Thymus (tissue), 14 donors: ENCODE data around the gene CNGB1. TPM values are rescaled to one million over a fixed set of nuclear protein-coding genes. Genes with fewer than 3 reads are reported as not detected.

Source experiments
- DNase-seq, 9 donors: peaks; one replicate each; pipeline ENCODE4 v3.0.0-alpha.2; 2013; ENCODE audit warnings: low spot score in 9 of 9, low read depth in 6 of 9, missing footprints in 1 of 9
- H3K27ac ChIP-seq, 2 donors: one replicate each; pipeline ENCODE4 v1.5.1; 2013; ENCODE audit warnings: control low read depth in 1 of 2, low read depth in 1 of 2, low read length in 1 of 2, mild to moderate bottlenecking in 1 of 2, moderate library complexity in 1 of 2
- H3K27me3 ChIP-seq, 2 donors: one replicate each; pipeline ENCODE4 v1.5.1; 2013; ENCODE audit warnings: low read length in 1 of 2; ENCODE audit not compliant: control insufficient read depth in 2 of 2, insufficient read depth in 1 of 2
- H3K36me3 ChIP-seq, 2 donors: one replicate each; pipeline ENCODE4 v1.5.1; 2013; ENCODE audit warnings: low read length in 1 of 2, mild to moderate bottlenecking in 1 of 2, moderate library complexity in 1 of 2; ENCODE audit not compliant: control insufficient read depth in 2 of 2, insufficient read depth in 2 of 2
- H3K4me1 ChIP-seq, 2 donors: one replicate each; pipeline ENCODE4 v1.5.1; 2013; ENCODE audit warnings: low read length in 2 of 2; ENCODE audit not compliant: control insufficient read depth in 2 of 2, insufficient read depth in 2 of 2
- H3K4me3 ChIP-seq, 2 donors: one replicate each; pipeline ENCODE4 v1.5.1; 2013; ENCODE audit warnings: low read length in 2 of 2, control low read depth in 1 of 2, mild to moderate bottlenecking in 1 of 2
- H3K9me3 ChIP-seq, 2 donors: one replicate each; pipeline ENCODE4 v1.5.1; 2013; ENCODE audit warnings: low read length in 1 of 2, mild to moderate bottlenecking in 1 of 2; ENCODE audit not compliant: control insufficient read depth in 2 of 2, insufficient read depth in 1 of 2
- WGBS: extraction: QIAGEN DNeasy Blood & Tissue Kit; methylation state at CpG from one replicate; pipeline ENCODE4 v1.1.7; 2013; 5-methylcytosine and 5-hydroxymethylcytosine counted together
- long read RNA-seq, 10 donors: transcript quantifications; one replicate each; lab custom pipeline, GENCODE V29; 2026
- polyA plus RNA-seq: library from polyadenylated mRNA; stranded (reverse); fragments of 200-250 nt; gene quantifications from one replicate; pipeline ENCODE4 v1.2.3, GENCODE V29; 2013
- total RNA-seq: library from RNA; stranded (reverse); fragments of 120-200 nt; gene quantifications from one replicate; pipeline ENCODE4 v1.2.4, GENCODE V29; 2013
- donor health status: healthy.

CNGB1 gene
- 0.19 TPM for total RNA-seq
- 0.43 TPM for polyA plus RNA-seq
- long read RNA-seq, donor 1, result 0 reads
- long read RNA-seq, donor 2, result 0 reads
- long read RNA-seq, donor 3, partial matches to known transcripts, result 42 of 42 reads
- long read RNA-seq, donor 3, other reads (novel, unspliced or antisense), result 0 of 42 reads
- long read RNA-seq, donor 4, result 0 reads
- long read RNA-seq, donor 5, partial matches to known transcripts, result 9 of 9 reads
- long read RNA-seq, donor 5, other reads (novel, unspliced or antisense), result 0 of 9 reads
- long read RNA-seq, donor 6, partial matches to known transcripts, result 0 of 5 reads
- long read RNA-seq, donor 6, other reads (novel, unspliced or antisense), result 5 of 5 reads
- long read RNA-seq, donor 7, result 0 reads
- long read RNA-seq, donor 8, partial matches to known transcripts, result 0 of 6 reads
- long read RNA-seq, donor 8, other reads (novel, unspliced or antisense), result 6 of 6 reads
- long read RNA-seq, donor 9, result 0 reads
- long read RNA-seq, donor 10, result 0 reads

GRCh38 chr16:57970970-57971369 is at the start of gene CNGB1:
Gene CNGB1, minus strand, starts transcription at chr16:57971128. Its CDS starts 3,842 bp downstream, at chr16:57967286.
- Histone ChIP-seq H3K4me3 (no peak within 1 kb of the TSS), H3K4me1 (no peaks in the 10 kb centered on the region), H3K27me3 (no peaks in the 10 kb centered on the region), H3K36me3 (no peaks in the 10 kb centered on the region), H3K27ac (no peak within 1 kb of the TSS), H3K9me3 (no peaks in the 10 kb centered on the region)
- no peak for DNase-seq
- WGBS, result 88% methylated on average over 6 of the region's 6 CpGs

DNA sequence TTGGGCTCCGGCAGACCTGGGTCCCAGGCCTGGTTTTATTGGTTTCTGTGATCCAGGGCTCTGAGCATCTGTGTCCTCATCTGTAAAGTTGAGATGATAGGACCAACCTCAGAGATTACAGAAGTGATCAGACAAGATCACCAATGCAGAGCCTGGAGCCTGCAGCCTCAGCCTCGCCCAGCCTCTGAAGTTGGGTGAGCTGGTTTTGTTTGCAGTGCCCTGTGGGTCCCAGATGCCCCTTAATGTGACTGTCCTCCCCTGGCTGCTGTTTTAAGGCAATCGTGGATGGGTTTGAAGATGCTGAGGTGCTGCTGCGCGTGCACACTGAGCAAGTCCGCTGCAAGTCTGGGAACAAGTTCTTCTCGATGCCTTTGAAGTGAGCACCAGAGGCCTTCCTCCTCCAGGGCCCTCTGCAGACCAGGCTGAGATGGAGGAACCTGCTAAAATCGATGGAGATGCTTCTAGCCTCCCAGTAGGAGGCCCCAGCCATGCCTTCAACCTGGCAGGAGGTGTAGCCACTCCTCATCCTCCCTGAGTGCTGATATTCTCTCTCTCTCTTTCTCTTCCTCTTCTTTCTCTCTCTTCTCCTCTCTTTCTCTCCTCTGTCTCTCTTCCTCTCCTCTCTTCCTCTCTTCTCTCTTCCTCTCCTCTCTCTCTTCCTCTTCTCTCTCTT is 49.1 kb upstream of the CNGB1 start:
- no peak overlapping the region for H3K4me3 ChIP-seq
- DNase-seq, result no peak
- WGBS, result 89% methylated on average over 8 of the region's 8 CpGs
- H3K27me3 ChIP-seq, result peaks cover 9 to 27% of the 10 kb centered on the region in 2 donors
- H3K36me3 ChIP-seq, result peaks cover 13 to 16% of the 10 kb centered on the region in 2 donors
- peaks cover 0 to 4% of the 10 kb centered on the region in 2 donors for H3K9me3 ChIP-seq
- no peak overlapping the region for H3K27ac ChIP-seq
- H3K4me1 ChIP-seq, result peaks cover 5 to 17% of the 10 kb centered on the region in 2 donors

GRCh38 chr16:58018803-58019202 is 47.9 kb upstream of the CNGB1 start:
- H3K27ac ChIP-seq, result no peak overlapping the region
- H3K27me3 ChIP-seq, result peaks cover under 1 to 15% of the 10 kb centered on the region in 2 donors
- H3K9me3 ChIP-seq, result peaks cover 0 to 4% of the 10 kb centered on the region in 2 donors
- 91% methylated on average over 7 of the region's 7 CpGs for WGBS
- DNase-seq, result no peak
- peaks cover 0 to 10% of the 10 kb centered on the region in 2 donors for H3K4me1 ChIP-seq
- H3K36me3 ChIP-seq, result peaks cover 13 to 16% of the 10 kb centered on the region in 2 donors
- no peak overlapping the region for H3K4me3 ChIP-seq

GRCh38 chr16:58016840-58017446 is 46.0 kb upstream of the CNGB1 start:
- peaks cover 25 to 29% of the 10 kb centered on the region in 2 donors for H3K36me3 ChIP-seq
- no peak for DNase-seq
- peaks cover 0 to 4% of the 10 kb centered on the region in 2 donors for H3K9me3 ChIP-seq
- 83% methylated on average over 12 of the region's 12 CpGs for WGBS
- no peak overlapping the region for H3K27ac ChIP-seq
- H3K27me3 ChIP-seq, result no peaks in the 10 kb centered on the region
- no peak overlapping the region for H3K4me3 ChIP-seq
- no peaks in the 10 kb centered on the region for H3K4me1 ChIP-seq

- no peak overlapping the region for H3K4me3 ChIP-seq
- H3K9me3 ChIP-seq, result no peaks in the 10 kb centered on the region
- H3K4me1 ChIP-seq, result no peaks in the 10 kb centered on the region
- no peak overlapping the region for H3K27ac ChIP-seq
- no peaks in the 10 kb centered on the region for H3K27me3 ChIP-seq
- peaks cover 40 to 41% of the 10 kb centered on the region in 2 donors for H3K36me3 ChIP-seq
- 97% methylated on average over 9 of the region's 9 CpGs for WGBS
- DNase-seq, result no peak
Observed at GRCh38 chr16:58013201-58013956, 42.5 kb upstream of the CNGB1 start.

DNA sequence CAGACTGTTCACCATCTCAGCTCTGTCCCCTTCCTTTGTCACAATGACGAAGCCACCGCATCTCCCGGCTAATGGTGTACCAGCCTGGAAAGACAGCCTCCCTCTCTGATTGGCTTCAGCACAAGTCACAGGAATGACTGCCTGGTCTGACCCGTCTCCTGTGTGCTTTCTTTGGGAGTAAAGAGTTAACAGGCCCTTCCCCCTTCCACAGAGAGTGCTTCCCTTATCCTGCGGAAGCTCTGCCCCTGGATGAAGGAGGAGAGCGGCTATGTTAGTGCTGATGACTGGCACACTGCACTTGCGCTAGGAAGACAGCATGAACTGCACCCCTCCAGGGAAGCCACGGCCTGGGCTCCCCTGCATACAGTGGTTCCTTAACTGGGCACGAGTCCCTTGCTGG is 41.6 kb upstream of the CNGB1 start:
- Histone ChIP-seq H3K4me3 (no peak overlapping the region), H3K27me3 (no peaks in the 10 kb centered on the region), H3K9me3 (no peaks in the 10 kb centered on the region), H3K36me3 (peaks cover 40 to 41% of the 10 kb centered on the region in 2 donors), H3K27ac (no peak overlapping the region), H3K4me1 (no peaks in the 10 kb centered on the region)
- 95% methylated on average over 9 of the region's 9 CpGs for WGBS
- no peak for DNase-seq

DNA sequence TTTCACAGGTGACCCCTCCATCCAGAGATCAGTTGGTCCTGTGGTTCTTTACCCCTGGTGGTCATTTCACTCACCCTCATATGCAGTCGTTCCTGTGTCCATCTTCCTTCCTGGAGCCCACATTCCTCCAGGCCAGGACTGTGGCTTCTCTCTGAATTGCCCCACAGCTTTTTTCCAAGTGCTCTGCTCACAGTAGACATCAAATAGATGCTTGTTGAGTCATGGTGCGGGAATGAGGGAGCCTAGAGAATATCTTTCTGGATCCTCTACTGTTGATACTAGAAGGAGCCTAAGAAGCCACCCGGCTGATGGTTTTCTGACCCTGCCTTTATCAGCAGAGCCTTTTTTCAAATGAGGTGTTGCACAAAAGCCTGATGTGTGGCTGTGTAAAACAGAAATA is 40.7 kb upstream of the CNGB1 start:
- no peak for DNase-seq
- H3K4me1 ChIP-seq, result no peaks in the 10 kb centered on the region
- H3K9me3 ChIP-seq, result no peaks in the 10 kb centered on the region
- no peak overlapping the region for H3K4me3 ChIP-seq
- WGBS, result 96% methylated on average over 3 of the region's 3 CpGs
- no peak overlapping the region for H3K27ac ChIP-seq
- peaks cover 36 to 37% of the 10 kb centered on the region in 2 donors for H3K36me3 ChIP-seq
- H3K27me3 ChIP-seq, result no peaks in the 10 kb centered on the region

- no peak overlapping the region for H3K4me3 ChIP-seq
- no peak overlapping the region for H3K27ac ChIP-seq
- H3K9me3 ChIP-seq, result no peaks in the 10 kb centered on the region
- WGBS, result 96% methylated on average over 3 of the region's 3 CpGs
- no peak for DNase-seq
- no peaks in the 10 kb centered on the region for H3K4me1 ChIP-seq
- H3K27me3 ChIP-seq, result no peaks in the 10 kb centered on the region
- H3K36me3 ChIP-seq, result peaks cover 36 to 40% of the 10 kb centered on the region in 2 donors
Observed at GRCh38 chr16:58010886-58011285, 40.0 kb upstream of the CNGB1 start.
